ENCODE measurements around the gene FBXO41.
"Not testable (repeated sequence)": the region's sequence is repeated elsewhere in the genome, so short reads cannot be mapped to it uniquely, and the experiment has no call there.

Gene FBXO41

GRCh38 chr2:73286134-73286655 is 1.9 kb upstream of the FBXO41 start:
- no peak for DNase-seq (ENCODE audit: low read depth)

- DNase-seq (ENCODE audit: low read depth), result no peak
Measured at GRCh38 chr2:73285159-73285739, 971 bp upstream of the FBXO41 start.

- DNase-seq (ENCODE audit: low read depth), result no peak
Measured at GRCh38 chr2:73283545-73284295, 558 bp downstream of the FBXO41 start.

- DNase-seq (ENCODE audit: low read depth), result no peak
Measured at GRCh38 chr2:73282924-73283544, 1.2 kb downstream of the FBXO41 start.

GRCh38 chr2:73281244-73281643 is 3.0 kb downstream of the FBXO41 start:
- DNase-seq (ENCODE audit: low read depth), result no peak

- no peak for DNase-seq (ENCODE audit: low read depth)
Measured at GRCh38 chr2:73279852-73280251, 4.4 kb downstream of the FBXO41 start.

- no peak for DNase-seq (ENCODE audit: low read depth)
Measured at GRCh38 chr2:73272270-73272669, 12.0 kb downstream of the FBXO41 start.

GRCh38 chr2:73269686-73270465 is 14.4 kb downstream of the FBXO41 start:
- DNase-seq (ENCODE audit: low read depth), result no peak

GRCh38 chr2:73268830-73269685 is 15.2 kb downstream of the FBXO41 start:
- DNase-seq (ENCODE audit: low read depth), result no peak

- DNase-seq (ENCODE audit: low read depth), result no peak
Measured at GRCh38 chr2:73268366-73268829, 15.9 kb downstream of the FBXO41 start.

GRCh38 chr2:73267008-73267407 is 17.3 kb downstream of the FBXO41 start:
- DNase-seq (ENCODE audit: low read depth), result no peak

GRCh38 chr2:73266061-73266901 is 18.0 kb downstream of the FBXO41 start:
- no peak for DNase-seq (ENCODE audit: low read depth)

GRCh38 chr2:73265298-73266060 is 18.8 kb downstream of the FBXO41 start:
- no peak for DNase-seq (ENCODE audit: low read depth)

- no peak for DNase-seq (ENCODE audit: low read depth)
Measured at GRCh38 chr2:73264783-73265182, 19.5 kb downstream of the FBXO41 start.

- no peak for DNase-seq (ENCODE audit: low read depth)
Measured at GRCh38 chr2:73264332-73264606, 20.0 kb downstream of the FBXO41 start.

- DNase-seq (ENCODE audit: low read depth), result no peak
Measured at GRCh38 chr2:73263540-73264331, 20.5 kb downstream of the FBXO41 start.

GRCh38 chr2:73262691-73263429 is 21.4 kb downstream of the FBXO41 start:
- not testable (repeated sequence) for DNase-seq (ENCODE audit: low read depth)

- no peak for DNase-seq (ENCODE audit: low read depth)
Measured at GRCh38 chr2:73262108-73262651, 22.1 kb downstream of the FBXO41 start.

Data from ELR (cell line).